GM15510 (cell line): ENCODE results near the gene STK11IP.

Experiments used
- POLR2A ChIP-seq: IDR thresholded peaks from 3 replicates; pipeline ENCODE4 v1.6.1; 2011; ENCODE audit warnings: borderline replicate concordance; ENCODE audit not compliant: insufficient read length; ENCODE audit errors: extremely low read depth

Gene STK11IP

DNA sequence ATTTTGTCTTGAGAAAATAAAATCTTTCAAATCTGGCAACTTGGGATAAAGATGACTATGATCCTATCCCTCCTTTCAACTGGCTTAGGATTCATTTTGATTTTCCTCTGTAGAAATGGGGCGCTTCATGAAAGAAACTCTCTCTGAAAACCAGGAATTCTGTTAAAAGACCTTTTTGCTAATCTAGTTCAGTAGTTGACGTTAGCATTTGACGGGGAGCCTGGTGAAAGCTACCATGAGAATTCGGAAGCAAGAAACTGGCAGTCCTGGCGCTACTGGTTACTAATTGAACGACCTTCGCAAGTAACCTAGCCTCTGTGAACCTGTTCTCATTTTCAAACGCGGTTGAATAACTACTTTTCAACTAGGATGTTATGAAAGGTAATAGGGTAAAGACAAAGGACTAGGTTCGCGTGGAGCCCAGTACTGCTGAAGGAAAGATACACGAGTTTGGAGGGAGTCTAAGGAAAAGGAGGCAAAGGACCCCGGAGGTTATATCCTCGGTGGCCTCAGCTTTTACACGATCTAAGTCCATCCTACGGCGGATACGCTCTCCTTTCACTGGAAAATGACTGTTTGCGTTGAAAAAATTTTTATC is 604 bp upstream of the STK11IP start:
- TF ChIP-seq POLR2A, result no peak

DNA sequence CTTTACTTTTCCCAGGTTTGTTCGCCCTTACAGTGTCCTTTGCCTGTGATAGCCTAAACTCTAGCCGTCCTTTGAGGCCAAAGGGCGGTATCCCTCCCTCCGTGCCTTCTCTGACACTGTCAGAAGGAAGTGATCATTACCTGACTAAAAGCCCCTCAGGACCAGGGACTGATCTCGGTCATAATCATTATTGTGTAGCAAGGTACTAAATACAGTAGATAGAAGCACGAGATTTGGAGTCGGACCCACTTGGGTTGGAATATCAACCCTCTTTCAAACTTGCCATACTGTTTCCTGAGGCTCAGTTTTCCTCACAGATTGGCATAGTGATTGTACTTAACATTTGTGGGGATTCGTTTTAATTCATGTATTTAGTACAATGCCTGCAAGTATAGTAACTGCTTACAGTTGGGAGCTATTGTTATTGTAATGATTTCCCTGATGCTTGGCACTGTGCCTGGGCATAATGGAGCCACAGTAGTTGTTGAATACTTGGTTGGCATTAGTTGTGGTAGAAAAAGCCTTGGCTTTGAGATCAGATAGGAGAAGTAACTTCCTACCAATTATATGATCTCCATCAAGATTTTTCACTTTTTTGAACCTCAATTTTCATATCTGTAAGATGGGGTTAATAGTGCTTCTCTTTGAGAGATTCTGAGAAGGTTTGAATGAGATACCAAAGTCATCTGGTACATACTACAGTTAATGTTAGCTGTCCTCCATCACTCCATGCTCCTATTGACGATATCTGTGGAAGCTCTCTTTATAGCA is 836 bp downstream of the STK11IP start:
- TF ChIP-seq POLR2A, result no peak

DNA sequence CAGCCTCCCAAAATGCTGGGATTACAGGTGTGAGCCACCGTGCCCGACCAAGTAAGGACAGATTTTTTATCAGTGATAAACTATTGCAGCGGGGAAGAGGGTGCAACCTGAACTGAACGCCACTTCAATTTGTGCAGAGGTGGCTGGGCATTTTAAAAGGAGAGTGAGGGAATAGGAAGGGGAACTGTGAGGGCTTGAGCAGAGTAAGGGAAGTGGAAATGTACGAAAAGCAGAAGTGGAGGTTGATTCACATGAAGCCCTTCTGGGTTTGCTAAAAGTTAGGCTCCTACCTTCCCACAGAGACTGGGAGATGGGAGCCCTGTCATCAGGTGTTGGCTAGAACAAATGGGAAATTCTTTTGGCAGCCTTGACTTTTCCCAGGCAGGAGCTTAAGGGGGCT is 6.1 kb downstream of the STK11IP start:
- TF ChIP-seq POLR2A, result no peak

DNA sequence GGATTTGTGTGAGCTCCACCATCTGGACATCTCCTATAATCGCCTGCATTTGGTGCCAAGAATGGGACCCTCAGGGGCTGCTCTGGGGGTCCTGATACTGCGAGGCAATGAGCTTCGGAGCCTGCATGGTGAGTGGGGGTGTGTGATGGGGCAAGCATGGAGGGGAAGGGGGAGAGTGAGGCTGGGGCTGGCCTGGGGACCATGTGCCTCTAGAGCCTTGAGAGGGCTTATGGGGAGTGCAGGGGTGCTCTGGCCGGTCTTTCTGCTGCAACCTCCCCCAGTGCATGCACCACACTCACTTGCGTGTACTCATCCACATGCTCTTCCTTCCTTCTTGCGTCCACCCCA is 7.9 kb downstream of the STK11IP start:
- no peak for TF ChIP-seq POLR2A

DNA sequence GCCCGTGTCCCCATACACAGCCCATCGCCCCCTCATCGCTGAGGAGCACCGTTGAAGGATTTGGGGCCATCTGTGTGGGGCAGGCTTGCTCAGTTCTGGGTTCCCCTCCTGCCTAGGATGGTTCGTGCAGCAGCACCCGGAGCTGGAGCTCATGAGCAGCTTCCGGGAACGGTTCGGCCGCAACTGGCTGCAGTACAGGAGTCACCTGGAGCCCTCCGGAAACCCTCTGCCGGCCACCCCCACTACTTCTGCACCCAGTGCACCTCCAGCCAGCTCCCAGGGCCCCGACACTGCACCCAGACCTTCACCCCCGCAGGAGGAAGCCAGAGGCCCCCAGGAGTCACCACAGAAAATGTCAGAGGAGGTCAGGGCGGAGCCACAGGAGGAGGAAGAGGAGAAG is 10.3 kb downstream of the STK11IP start:
- TF ChIP-seq POLR2A, result no peak

DNA sequence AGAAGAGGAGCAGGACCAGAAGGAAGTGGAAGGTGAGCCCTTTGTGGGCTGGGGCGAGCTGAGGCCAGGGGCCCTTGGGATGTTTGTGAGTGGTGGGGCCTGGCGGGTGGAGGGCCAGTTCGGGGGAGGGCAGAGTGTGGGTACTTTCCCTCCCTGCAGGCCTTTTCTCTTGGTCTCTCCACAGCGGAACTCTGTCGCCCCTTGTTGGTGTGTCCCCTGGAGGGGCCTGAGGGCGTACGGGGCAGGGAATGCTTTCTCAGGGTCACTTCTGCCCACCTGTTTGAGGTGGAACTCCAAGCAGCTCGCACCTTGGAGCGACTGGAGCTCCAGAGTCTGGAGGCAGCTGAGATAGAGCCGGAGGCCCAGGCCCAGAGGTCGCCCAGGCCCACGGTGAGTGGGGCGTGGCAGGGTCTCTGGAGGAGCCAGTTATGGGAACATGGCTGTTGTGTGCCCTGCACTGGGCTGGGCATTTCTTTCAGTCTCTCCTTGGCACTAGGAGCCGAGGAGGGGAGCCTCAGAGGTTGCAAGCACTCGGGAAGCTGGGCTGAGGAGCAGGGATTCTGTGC is 10.8 kb downstream of the STK11IP start:
- no peak for TF ChIP-seq POLR2A

DNA sequence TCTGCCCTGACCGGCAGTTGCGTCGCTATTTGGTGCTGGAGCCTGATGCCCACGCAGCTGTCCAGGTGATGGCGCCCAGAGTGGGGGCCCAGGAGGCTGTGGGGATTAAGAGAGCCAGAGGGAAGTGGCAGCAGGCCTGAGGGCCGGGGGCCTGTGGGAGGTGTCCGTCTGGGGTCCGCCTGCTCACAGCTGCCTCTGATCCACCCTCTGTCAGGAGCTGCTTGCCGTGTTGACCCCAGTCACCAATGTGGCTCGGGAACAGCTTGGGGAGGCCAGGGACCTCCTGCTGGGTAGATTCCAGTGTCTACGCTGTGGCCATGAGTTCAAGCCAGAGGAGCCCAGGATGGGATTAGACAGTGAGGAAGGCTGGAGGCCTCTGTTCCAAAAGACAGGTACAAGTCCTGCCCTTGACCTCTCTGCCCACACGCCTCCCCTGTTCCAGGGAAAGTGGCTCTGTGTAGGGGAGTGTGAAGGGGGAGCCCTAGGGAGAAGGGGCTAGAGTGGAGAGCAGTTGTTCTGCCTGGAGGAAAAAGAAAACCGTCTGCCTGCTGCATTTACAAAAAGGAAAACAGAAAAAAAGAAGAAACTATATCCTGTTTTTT is 11.6 kb downstream of the STK11IP start:
- TF ChIP-seq POLR2A, result no peak

DNA sequence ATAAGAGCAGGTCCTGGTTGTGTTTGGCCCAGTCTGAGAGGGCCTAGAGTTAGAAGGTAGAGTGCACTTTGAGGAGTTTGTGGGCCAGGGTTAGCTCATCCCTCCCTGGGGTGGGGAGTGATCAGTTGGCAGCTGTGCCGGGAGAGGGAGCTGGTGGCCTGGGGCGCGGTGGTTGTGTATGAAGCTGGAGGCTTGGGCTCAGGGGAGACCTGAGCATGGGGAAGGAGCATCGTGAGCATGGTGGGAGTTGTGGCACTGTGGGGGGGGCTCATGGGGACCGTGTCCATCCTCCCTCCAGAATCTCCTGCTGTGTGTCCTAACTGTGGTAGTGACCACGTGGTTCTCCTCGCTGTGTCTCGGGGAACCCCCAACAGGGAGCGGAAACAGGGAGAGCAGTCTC is 13.6 kb downstream of the STK11IP start:
- TF ChIP-seq POLR2A, result no peak

DNA sequence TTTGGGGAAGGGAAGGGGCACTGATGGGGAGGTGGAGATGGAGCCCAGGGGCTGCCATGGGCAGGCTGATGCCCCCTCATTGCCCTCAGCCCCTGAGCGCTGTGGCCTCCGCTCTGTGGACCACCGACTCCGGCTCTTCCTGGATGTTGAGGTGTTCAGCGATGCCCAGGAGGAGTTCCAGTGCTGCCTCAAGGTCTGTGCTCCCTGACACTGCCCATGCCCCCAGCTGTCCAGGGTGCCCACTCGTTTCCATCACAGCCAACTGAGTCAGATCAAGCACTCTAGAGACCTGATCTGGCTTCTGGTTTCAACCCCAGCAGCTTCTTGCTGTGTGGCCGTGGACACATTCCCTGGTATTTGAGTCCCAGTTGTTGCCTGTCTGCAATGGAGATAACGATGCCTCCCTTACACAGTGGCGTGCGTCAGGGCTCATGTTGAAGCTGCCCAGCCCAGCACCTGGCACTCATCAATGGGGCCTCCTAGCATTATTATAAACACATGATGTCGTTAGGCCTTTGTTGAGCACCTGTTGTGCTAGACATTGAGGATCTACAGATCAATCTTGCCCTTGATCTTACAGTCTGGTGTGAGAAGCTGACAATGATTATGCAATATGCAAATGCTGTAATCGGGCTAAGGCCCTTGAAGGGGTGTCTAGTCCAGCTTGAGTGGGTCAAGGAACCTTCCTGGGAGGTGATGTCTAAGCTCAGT is 14.4 kb downstream of the STK11IP start:
- TF ChIP-seq POLR2A, result no peak

DNA sequence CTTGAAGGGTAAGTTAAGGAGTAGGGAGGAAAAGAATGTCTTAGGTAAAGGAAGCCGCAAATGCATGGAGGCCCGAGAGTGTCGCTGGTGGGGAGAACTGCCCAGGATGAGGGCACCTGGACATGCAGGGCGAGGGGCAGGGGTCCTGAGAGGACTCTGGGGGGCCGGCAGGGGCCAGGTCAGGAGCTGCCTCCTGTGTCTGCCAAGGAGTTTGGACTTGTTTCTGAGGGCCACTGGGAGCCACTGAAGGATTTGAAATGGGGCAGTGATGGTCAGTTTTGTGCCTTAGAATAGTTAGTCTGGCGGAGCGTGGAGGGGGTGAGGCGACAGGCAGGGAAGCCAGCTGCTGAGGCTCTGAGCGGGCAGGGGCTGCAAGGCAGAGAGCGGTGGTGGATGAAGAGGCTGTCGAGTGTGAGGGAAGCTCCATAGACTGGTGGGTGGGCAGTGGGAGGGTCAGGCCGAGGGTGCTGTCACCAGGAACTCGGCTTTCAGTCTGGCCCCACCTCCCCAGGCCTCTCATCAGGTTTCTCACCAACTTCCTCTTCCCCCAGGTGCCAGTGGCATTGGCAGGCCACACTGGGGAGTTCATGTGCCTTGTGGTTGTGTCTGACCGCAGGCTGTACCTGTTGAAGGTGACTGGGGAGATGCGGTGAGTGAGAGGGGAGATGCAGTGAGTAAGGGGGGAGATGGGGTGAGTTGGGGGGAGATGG is 15.1 kb downstream of the STK11IP start:
- no peak for TF ChIP-seq POLR2A

DNA sequence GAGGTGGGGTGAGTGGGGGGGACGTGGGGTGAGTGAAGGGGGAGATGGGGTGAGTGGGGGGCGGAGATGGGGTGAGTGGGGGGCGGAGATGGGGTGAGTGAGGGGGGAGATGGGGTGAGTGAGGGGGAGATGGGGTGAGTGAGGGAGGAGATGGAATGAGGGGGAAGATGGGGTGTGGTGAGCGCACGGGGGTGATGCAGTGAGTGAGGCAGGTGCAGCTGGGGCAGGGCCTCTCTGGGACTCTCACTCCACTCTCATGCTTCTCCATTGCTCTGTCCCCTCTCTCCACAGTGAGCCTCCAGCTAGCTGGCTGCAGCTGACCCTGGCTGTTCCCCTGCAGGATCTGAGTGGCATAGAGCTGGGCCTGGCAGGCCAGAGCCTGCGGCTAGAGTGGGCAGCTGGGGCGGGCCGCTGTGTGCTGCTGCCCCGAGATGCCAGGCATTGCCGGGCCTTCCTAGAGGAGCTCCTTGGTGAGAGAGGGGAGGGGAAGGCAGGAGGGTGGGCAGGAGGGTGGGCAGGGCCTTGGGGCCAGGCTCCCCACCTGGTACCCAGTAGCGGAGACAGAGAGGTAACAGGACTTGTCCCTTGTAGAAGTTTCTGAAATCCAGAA is 15.9 kb downstream of the STK11IP start:
- no peak for TF ChIP-seq POLR2A

DNA sequence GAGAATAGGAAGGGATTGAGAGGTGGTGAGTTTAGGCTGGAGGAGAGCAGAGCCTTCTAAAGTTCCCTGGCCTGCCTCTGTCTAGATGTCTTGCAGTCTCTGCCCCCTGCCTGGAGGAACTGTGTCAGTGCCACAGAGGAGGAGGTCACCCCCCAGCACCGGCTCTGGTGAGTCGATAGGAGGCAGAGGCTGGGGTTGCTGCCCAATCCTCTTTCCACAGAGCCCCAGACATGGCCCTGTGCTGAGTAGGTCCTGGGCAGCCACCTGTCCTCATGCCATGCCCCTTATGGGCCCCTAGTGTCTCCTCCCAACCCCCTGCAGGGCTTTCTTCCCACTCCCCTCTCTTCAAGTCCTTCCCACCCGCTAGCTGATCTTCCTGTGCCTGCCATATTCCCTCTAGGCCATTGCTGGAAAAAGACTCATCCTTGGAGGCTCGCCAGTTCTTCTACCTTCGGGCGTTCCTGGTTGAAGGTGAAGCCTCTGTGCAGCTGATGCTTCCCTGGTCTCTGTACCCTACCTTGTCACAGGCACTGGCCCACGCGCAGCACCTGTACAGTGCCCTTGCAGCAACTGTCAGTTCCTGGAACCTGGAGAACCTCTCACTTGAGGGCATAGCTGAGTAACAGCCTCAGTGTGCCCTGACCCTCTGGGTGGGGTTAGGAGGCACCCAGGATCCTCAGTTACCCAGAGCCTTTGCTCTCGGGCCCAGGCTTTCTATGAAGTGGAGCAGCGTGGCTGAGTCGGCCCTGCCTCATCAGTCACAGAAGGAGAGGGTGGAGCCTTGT is 16.6 kb downstream of the STK11IP start:
- no peak for TF ChIP-seq POLR2A

DNA sequence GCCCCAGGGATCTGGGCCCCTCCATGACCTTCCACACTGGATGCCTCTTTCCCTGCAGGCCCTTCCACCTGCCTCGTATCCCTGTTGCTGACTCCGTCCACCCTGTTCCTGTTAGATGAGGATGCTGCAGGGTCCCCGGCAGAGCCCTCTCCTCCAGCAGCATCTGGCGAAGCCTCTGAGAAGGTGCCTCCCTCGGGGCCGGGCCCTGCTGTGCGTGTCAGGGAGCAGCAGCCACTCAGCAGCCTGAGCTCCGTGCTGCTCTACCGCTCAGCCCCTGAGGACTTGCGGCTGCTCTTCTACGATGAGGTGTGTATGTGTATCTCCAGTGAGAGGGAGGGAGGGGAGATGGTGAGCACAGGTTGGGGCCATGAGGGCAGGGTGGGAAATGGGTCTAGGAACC is 17.4 kb downstream of the STK11IP start:
- TF ChIP-seq POLR2A, result no peak

DNA sequence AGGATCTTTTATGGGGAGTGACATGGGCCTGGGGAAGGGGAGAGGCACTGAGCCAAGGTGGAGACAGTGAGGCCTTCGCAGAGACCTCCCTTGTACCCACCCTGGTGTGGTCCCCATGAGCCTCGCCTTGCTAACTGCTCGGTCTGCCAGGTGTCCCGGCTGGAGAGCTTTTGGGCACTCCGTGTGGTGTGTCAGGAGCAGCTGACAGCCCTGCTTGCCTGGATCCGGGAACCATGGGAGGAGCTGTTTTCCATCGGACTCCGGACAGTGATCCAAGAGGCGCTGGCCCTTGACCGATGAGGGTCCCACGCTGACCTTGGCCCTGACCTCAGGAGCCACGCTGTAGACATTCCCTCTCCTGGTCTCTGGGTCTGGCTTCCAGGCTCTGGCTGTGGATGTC is 18.2 kb downstream of the STK11IP start:
- no peak for TF ChIP-seq POLR2A

DNA sequence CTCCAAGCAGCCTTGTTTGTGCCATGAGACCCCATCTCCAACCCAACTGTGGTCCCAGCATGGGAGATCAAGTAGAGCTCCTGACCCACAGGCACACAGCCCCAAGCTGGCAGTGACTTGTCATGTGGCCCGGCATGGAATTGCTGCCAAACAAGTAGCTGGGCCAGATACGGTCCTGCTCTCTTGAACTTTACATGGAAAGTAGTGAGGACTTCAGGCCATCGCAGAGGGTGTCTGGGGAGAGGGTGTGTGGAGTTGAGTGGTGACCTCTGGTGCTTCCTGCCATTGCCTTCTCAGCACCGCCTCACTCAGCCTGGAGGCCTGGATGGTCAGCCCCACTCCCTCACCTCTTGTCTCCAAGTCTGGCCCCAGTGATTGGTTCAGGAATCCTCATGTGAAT is 18.9 kb downstream of the STK11IP start:
- TF ChIP-seq POLR2A, result no peak
